B cell (primary cell): ENCODE results near the gene PHRF1. TPM values are rescaled to one million over a fixed set of nuclear protein-coding genes. Genes with fewer than 3 reads are reported as not detected.

Experiments used
- ATAC-seq: fragments of 200-7000 bp; cut with Tn5 transposase; one replicate; pipeline ENCODE4 v1.10.0; 2021; ENCODE audit warnings: low read depth, mild to moderate bottlenecking, moderate number of reproducible peaks, moderate library complexity
- CTCF ChIA-PET: fragments of 350-600 bp; sonication (Branson Sonifier 250); formaldehyde crosslinking; loops from one replicate; lab custom pipeline; 2021; ENCODE audit warnings: antibody characterized with exemption, inconsistent platforms; lab: Charles Lee
- POLR2A ChIA-PET: fragments of 350-600 bp; sonication (Branson Sonifier 250); formaldehyde crosslinking; loops from one replicate; lab custom pipeline; 2021; ENCODE audit warnings: antibody characterized with exemption; lab: Charles Lee
- DNase-seq: peaks from one replicate; pipeline ENCODE4 v3.0.0; 2013
- H2AFZ ChIP-seq: 2 replicates; pipeline ENCODE4 v1.6.1; 2012; ENCODE audit warnings: mild to moderate bottlenecking, low read depth, low read length; ENCODE audit not compliant: insufficient read depth, poor library complexity, severe bottlenecking
- H3K27ac ChIP-seq, 2 donors: 1 replicate in 1 of 2; 2 replicates in 1 of 2; pipeline ENCODE4 v1.5.1; 2012 to 2013; ENCODE audit warnings: low read length in 2 of 2, mild to moderate bottlenecking in 2 of 2, moderate library complexity in 1 of 2
- H3K27me3 ChIP-seq, 4 experiments: fragments of 200-600 bp in 1 of 4; sonication (generic) in 1 of 4; replicated peaks in 1 of 4; 1 replicate in 2 of 4; 2 replicates in 2 of 4; pipeline versions ENCODE4 v1.6.1 to v1.7.0; 2013 to 2016; ENCODE audit warnings: low read length in 3 of 4, mild to moderate bottlenecking in 2 of 4, mixed read lengths in 1 of 4, moderate library complexity in 1 of 4; ENCODE audit not compliant: insufficient read depth in 4 of 4, control insufficient read depth in 3 of 4; ENCODE audit errors: control extremely low read depth in 1 of 4
- H3K36me3 ChIP-seq, 2 experiments: replicated peaks in 1 of 2; 1 replicate in 1 of 2; 2 replicates in 1 of 2; pipeline versions ENCODE4 v1.6.1 to v1.7.1; 2013; ENCODE audit warnings: low read length in 1 of 2; ENCODE audit not compliant: insufficient read depth in 2 of 2, control insufficient read depth in 1 of 2; ENCODE audit errors: control extremely low read depth in 1 of 2, extremely low read depth in 1 of 2
- H3K4me1 ChIP-seq, 2 donors: fragments of 200-600 bp in 1 of 2; sonication (generic) in 1 of 2; 1 replicate in 1 of 2; 2 replicates in 1 of 2; pipeline versions ENCODE4 v1.5.1 to v1.6.1; 2013 to 2017; ENCODE audit warnings: low read length in 2 of 2; ENCODE audit not compliant: control insufficient read depth in 2 of 2, insufficient read depth in 2 of 2
- H3K4me2 ChIP-seq: replicated peaks from 2 replicates; pipeline ENCODE3; 2012; ENCODE audit warnings: mild to moderate bottlenecking, low read depth, low read length; ENCODE audit not compliant: poor library complexity, severe bottlenecking
- H3K4me3 ChIP-seq, 5 experiments: fragments of 200-600 bp in 1 of 5; sonication (generic) in 1 of 5; 1 replicate in 3 of 5; 2 replicates in 2 of 5; pipeline versions ENCODE4 v1.5.1 to v1.7.0; 2011 to 2016; ENCODE audit warnings: low read length in 4 of 5, mild to moderate bottlenecking in 4 of 5, low read depth in 2 of 5, control low read depth in 1 of 5, moderate library complexity in 1 of 5; ENCODE audit not compliant: insufficient read depth in 1 of 5; ENCODE audit errors: control extremely low read depth in 1 of 5, extremely low read depth in 1 of 5
- H3K79me2 ChIP-seq: fragments of 200-600 bp; sonication (generic); one replicate; pipeline ENCODE4 v1.6.0; 2016; ENCODE audit warnings: low read length; ENCODE audit not compliant: control insufficient read depth, insufficient read depth
- H3K9ac ChIP-seq: fragments of 200-600 bp; sonication (generic); 2 replicates; pipeline ENCODE4 v1.6.1; 2017; ENCODE audit warnings: mild to moderate bottlenecking, low read length, moderate library complexity
- H3K9me3 ChIP-seq, 3 donors: one replicate each; pipeline versions ENCODE4 v1.6.1 to v1.7.1; 2013; ENCODE audit warnings: low read length in 2 of 3; ENCODE audit not compliant: control insufficient read depth in 2 of 3, insufficient read depth in 1 of 3; ENCODE audit errors: control extremely low read depth in 1 of 3
- H4K20me1 ChIP-seq: 2 replicates; pipeline ENCODE4 v1.6.0; 2012; ENCODE audit warnings: mild to moderate bottlenecking, low read length; ENCODE audit not compliant: insufficient read depth, control insufficient read depth, poor library complexity, severe bottlenecking
- H3K27ac Mint-ChIP-seq: one replicate; pipeline ENCODE4 v1.8.0; 2021; ENCODE audit warnings: mixed read lengths
- H3K27me3 Mint-ChIP-seq: one replicate; pipeline ENCODE4 v1.8.0; 2021; ENCODE audit warnings: mixed read lengths
- H3K4me1 Mint-ChIP-seq: one replicate; pipeline ENCODE4 v1.8.0; 2021; ENCODE audit warnings: mixed read lengths
- H3K4me3 Mint-ChIP-seq: one replicate; pipeline ENCODE4 v1.8.0; 2021; ENCODE audit warnings: mixed read lengths
- H3K9me3 Mint-ChIP-seq: one replicate; pipeline ENCODE4 v1.8.0; 2022; ENCODE audit warnings: mixed read lengths; ENCODE audit not compliant: insufficient read depth
- CTCF ChIP-seq: fragments of 200-600 bp; IDR thresholded peaks from one replicate; pipeline ENCODE4 v1.8.0; 2022; ENCODE audit warnings: antibody characterized with exemption, mild to moderate bottlenecking
- EZH2 ChIP-seq: IDR thresholded peaks from 2 replicates; pipeline ENCODE4 v1.6.1; 2012; ENCODE audit warnings: borderline replicate concordance, low read depth, mild to moderate bottlenecking, moderate library complexity, low read length; ENCODE audit not compliant: insufficient read depth, poor library complexity, severe bottlenecking
- WGBS: methylation state at CpG from one replicate; pipeline ENCODE4 v1.1.5; 2013; ENCODE audit warnings: missing lambda C conversion rate; ENCODE audit not compliant: insufficient coverage; 5-methylcytosine and 5-hydroxymethylcytosine counted together
- intact Hi-C: fragments of 100-400 bp; cut with micrococcal nuclease; formaldehyde crosslinking; loops from one replicate; pipeline ENCODE4 v1.10.0; 2022
- polyA plus RNA-seq: library from polyadenylated mRNA; depleted of rRNA; stranded (reverse); fragments of >200 nt; gene quantifications from 2 replicates; pipeline ENCODE4 v1.2.3, GENCODE V29; 2012
- total RNA-seq, 2 donors: library from RNA; stranded (reverse); fragments of 120-200 nt in 1 of 2; gene quantifications; 1 replicate in 1 of 2; 2 replicates in 1 of 2; pipeline versions ENCODE4 v1.2.3 to v1.2.4, GENCODE V29; 2013 to 2022

Gene PHRF1
- total and polyA plus RNA-seq, 2 donors (not counting 1 experiment from before 2014, with no cell fraction given): 22.3 to 57.9 TPM

GRCh38 chr11:607020-607780 is 30.9 kb downstream of the PHRF1 start:
- Mint-ChIP-seq H3K27me3 (no peaks in the 10 kb centered on the region), H3K9me3 (no peaks in the 10 kb centered on the region), H3K27ac (no peak overlapping the region), H3K4me3 (no peak overlapping the region), H3K4me1 (peaks cover 2% of the 10 kb centered on the region)
- Histone ChIP-seq H3K4me3 (no peak overlapping the region), H3K27ac (no peak overlapping the region), H3K9ac (no peak overlapping the region), H3K27me3 (no peaks in the 10 kb centered on the region), H2AFZ (no peak overlapping the region), H4K20me1 (peaks cover 49% of the 10 kb centered on the region), H3K36me3 (peaks cover 0 to 88% of the 10 kb centered on the region in 2 experiments), H3K9me3 (no peaks in the 10 kb centered on the region), H3K79me2 (peaks cover 9% of the 10 kb centered on the region), H3K4me2 (no peak overlapping the region), H3K4me1 (no peaks in the 10 kb centered on the region)
- ATAC-seq (no peak), DNase-seq (no peak)
- ChIA-PET POLR2A (no interaction called here), CTCF (no interaction called here)
- no peak for TF ChIP-seq EZH2
- TF ChIP-seq CTCF: no peak
- intact Hi-C loops: no loop called here
- 94% methylated on average over 35 of the region's 35 CpGs for WGBS

- peaks cover 55% of the 10 kb centered on the region for H4K20me1 ChIP-seq
- H2AFZ ChIP-seq: no peak overlapping the region
- no peaks in the 10 kb centered on the region for H3K27me3 Mint-ChIP-seq
- peaks cover 0 to 89% of the 10 kb centered on the region in 2 experiments for H3K36me3 ChIP-seq
- 97% methylated on average over 45 of the region's 45 CpGs for WGBS
- ATAC-seq: no peak
- H3K9ac ChIP-seq: no peak overlapping the region
- H3K4me1 Mint-ChIP-seq: peaks cover 2% of the 10 kb centered on the region
- H3K79me2 ChIP-seq: peaks cover 9% of the 10 kb centered on the region
- no peak for DNase-seq
- H3K4me2 ChIP-seq: no peak overlapping the region
- TF ChIP-seq CTCF (no peak), EZH2 (no peak)
- no peak overlapping the region for H3K4me3 Mint-ChIP-seq
- H3K9me3 ChIP-seq: no peaks in the 10 kb centered on the region
- no peaks in the 10 kb centered on the region for H3K9me3 Mint-ChIP-seq
- no peaks in the 10 kb centered on the region for H3K27me3 ChIP-seq
- H3K27ac ChIP-seq: no peak overlapping the region
- H3K4me3 ChIP-seq: no peak overlapping the region
- intact Hi-C loops: no loop called here
- CTCF ChIA-PET: no interaction called here
- POLR2A ChIA-PET: no interaction called here
- H3K4me1 ChIP-seq: peaks cover 0 to 4% of the 10 kb centered on the region in 2 donors
- no peak overlapping the region for H3K27ac Mint-ChIP-seq
These were observed 31.8 kb downstream of the PHRF1 start for GRCh38 chr11:607971-608659.
